ENCODE results near the gene CIROP.
A peak's percentile ranks its signal among the peaks of the same experiment; 100 is the strongest.
"Not testable (repeated sequence)": the region's sequence is repeated elsewhere in the genome, so short reads cannot be mapped to it uniquely, and the experiment has no call there.

Gene CIROP

GRCh38 chr14:23113431-23114119, 8.8 kb upstream of the CIROP start:
- no peak for DNase-seq (ENCODE audit: low read depth in 3 of 3)

- DNase-seq (ENCODE audit: low read depth in 3 of 3) = no peak
These were observed 7.8 kb upstream of the CIROP start for GRCh38 chr14:23112359-23113178.

- no peak for DNase-seq (ENCODE audit: low read depth in 3 of 3)
These were observed 6.0 kb upstream of the CIROP start for GRCh38 chr14:23110579-23111365.

GRCh38 chr14:23109769-23110168, 5.0 kb upstream of the CIROP start:
- DNase-seq (ENCODE audit: low read depth in 3 of 3) = no peak

GRCh38 chr14:23108169-23108568, 3.4 kb upstream of the CIROP start:
- DNase-seq (ENCODE audit: low read depth in 3 of 3) = not testable (repeated sequence)

- DNase-seq (ENCODE audit: low read depth in 3 of 3) = not testable (repeated sequence)
These were observed 2.8 kb upstream of the CIROP start for GRCh38 chr14:23107620-23108019.

GRCh38 chr14:23106747-23107045, 1.9 kb upstream of the CIROP start:
- no peak for DNase-seq (ENCODE audit: low read depth in 3 of 3)

GRCh38 chr14:23105348-23105824, 597 bp upstream of the CIROP start:
- no peak for DNase-seq (ENCODE audit: low read depth in 3 of 3)

- no peak for DNase-seq (ENCODE audit: low read depth in 3 of 3)
These were observed 659 bp downstream of the CIROP start for GRCh38 chr14:23104070-23104590.

GRCh38 chr14:23103581-23103980, 1.2 kb downstream of the CIROP start:
- no peak for DNase-seq (ENCODE audit: low read depth in 3 of 3)

- DNase-seq (ENCODE audit: low read depth in 3 of 3) = no peak
These were observed 2.0 kb downstream of the CIROP start for GRCh38 chr14:23102801-23103200.

- no peak for DNase-seq (ENCODE audit: low read depth in 3 of 3)
These were observed 2.7 kb downstream of the CIROP start for GRCh38 chr14:23101986-23102625.

- no peak for DNase-seq (ENCODE audit: low read depth in 3 of 3)
These were observed 3.4 kb downstream of the CIROP start for GRCh38 chr14:23101213-23101970.

GRCh38 chr14:23099212-23099861, 5.5 kb downstream of the CIROP start:
- no peak for DNase-seq (ENCODE audit: low read depth in 3 of 3)

GRCh38 chr14:23097786-23098185, 7.0 kb downstream of the CIROP start:
- DNase-seq (ENCODE audit: low read depth in 3 of 3) = no peak

GRCh38 chr14:23095196-23096108, 9.3 kb downstream of the CIROP start, which contains the start of gene C14orf119:
Gene C14orf119 (plus strand): TSS chr14:23095505. CDS start chr14:23097659, 2,154 bp downstream.
- peak; percentile 99 to 100 (median 99) for DNase-seq (ENCODE audit: low read depth in 3 of 3)

GRCh38 chr14:23094666-23095195, 10.1 kb downstream of the CIROP start, which contains the start of gene ACIN1:
Gene ACIN1 (minus strand): TSS chr14:23095136. CDS start chr14:23095112, 24 bp downstream.
- DNase-seq (ENCODE audit: low read depth in 3 of 3) = peak; percentile 46 to 66 (median 52)

GRCh38 chr14:23093991-23094665, 10.7 kb downstream of the CIROP start:
- DNase-seq (ENCODE audit: low read depth in 3 of 3) = no peak

Measured in stimulated activated CD4-positive, alpha-beta T cell treated with anti-CD3 and anti-CD28 coated beads, TNF-alpha, amount 100 ng/mL, for 48 hours (primary cell).